ENCODE results near the gene TOP3B.

GRCh38 chr22:22014285-22014659, 31.7 kb upstream of the TOP3B start:
- TF ChIP-seq, protein P1, sequence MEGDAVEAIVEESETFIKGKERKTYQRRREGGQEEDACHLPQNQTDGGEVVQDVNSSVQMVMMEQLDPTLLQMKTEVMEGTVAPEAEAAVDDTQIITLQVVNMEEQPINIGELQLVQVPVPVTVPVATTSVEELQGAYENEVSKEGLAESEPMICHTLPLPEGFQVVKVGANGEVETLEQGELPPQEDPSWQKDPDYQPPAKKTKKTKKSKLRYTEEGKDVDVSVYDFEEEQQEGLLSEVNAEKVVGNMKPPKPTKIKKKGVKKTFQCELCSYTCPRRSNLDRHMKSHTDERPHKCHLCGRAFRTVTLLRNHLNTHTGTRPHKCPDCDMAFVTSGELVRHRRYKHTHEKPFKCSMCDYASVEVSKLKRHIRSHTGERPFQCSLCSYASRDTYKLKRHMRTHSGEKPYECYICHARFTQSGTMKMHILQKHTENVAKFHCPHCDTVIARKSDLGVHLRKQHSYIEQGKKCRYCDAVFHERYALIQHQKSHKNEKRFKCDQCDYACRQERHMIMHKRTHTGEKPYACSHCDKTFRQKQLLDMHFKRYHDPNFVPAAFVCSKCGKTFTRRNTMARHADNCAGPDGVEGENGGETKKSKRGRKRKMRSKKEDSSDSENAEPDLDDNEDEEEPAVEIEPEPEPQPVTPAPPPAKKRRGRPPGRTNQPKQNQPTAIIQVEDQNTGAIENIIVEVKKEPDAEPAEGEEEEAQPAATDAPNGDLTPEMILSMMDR (IDR thresholded peaks at IDR 0.05), result no peak
- TF ChIP-seq POLR2A (IDR thresholded peaks at IDR 0.05), result no peak

Data from right lobe of liver (tissue), 4 donors.